ENCODE measurements around the gene EPHB1.
A peak's percentile ranks its signal among the peaks of the same experiment; 100 is the strongest.

Gene EPHB1

GRCh38 chr3:134887536-134887935 is 92.5 kb downstream of the EPHB1 start:
- DNase-seq = no peak

- no peak for DNase-seq
Observed at GRCh38 chr3:134892326-134892725, 97.3 kb downstream of the EPHB1 start.

- no peak for DNase-seq
Observed at GRCh38 chr3:134892761-134893160, 97.7 kb downstream of the EPHB1 start.

- no peak for DNase-seq
Observed at GRCh38 chr3:134894533-134894932, 99.5 kb downstream of the EPHB1 start.

GRCh38 chr3:134895181-134895580 is 100.1 kb downstream of the EPHB1 start:
- DNase-seq = no peak

- DNase-seq = no peak
Observed at GRCh38 chr3:134896141-134896540, 101.1 kb downstream of the EPHB1 start.

- no peak for DNase-seq
Observed at GRCh38 chr3:134896696-134897095, 101.6 kb downstream of the EPHB1 start.

GRCh38 chr3:134897391-134898141 is 102.5 kb downstream of the EPHB1 start:
- DNase-seq = no peak

- DNase-seq = peak; percentile 69
Observed at GRCh38 chr3:134898181-134898754, 103.2 kb downstream of the EPHB1 start.

GRCh38 chr3:134899786-134900185 is 104.7 kb downstream of the EPHB1 start:
- DNase-seq = no peak

- DNase-seq = no peak
Observed at GRCh38 chr3:134900482-134900881, 105.4 kb downstream of the EPHB1 start.

- DNase-seq = no peak
Observed at GRCh38 chr3:134901461-134901860, 106.4 kb downstream of the EPHB1 start.

GRCh38 chr3:134903837-134904236 is 108.8 kb downstream of the EPHB1 start:
- no peak for DNase-seq

- DNase-seq = no peak
Observed at GRCh38 chr3:134904241-134904771, 109.2 kb downstream of the EPHB1 start.

- no peak for DNase-seq
Observed at GRCh38 chr3:134904776-134905646, 110.0 kb downstream of the EPHB1 start.

- no peak for DNase-seq
Observed at GRCh38 chr3:134905647-134905935, 110.5 kb downstream of the EPHB1 start.

- no peak for DNase-seq
Observed at GRCh38 chr3:134908271-134908670, 113.2 kb downstream of the EPHB1 start.

GRCh38 chr3:134910026-134910425 is 115.0 kb downstream of the EPHB1 start:
- no peak for DNase-seq

- no peak for DNase-seq
Observed at GRCh38 chr3:134911586-134912548, 116.8 kb downstream of the EPHB1 start.

GRCh38 chr3:134916276-134916961 is 121.4 kb downstream of the EPHB1 start:
- no peak for DNase-seq

GRCh38 chr3:134917631-134918030 is 122.6 kb downstream of the EPHB1 start:
- no peak for DNase-seq

- DNase-seq = no peak
Observed at GRCh38 chr3:134918441-134918840, 123.4 kb downstream of the EPHB1 start.

Data from NCI-H1436 treated with DMSO at 0.1 percent for 48 hours (cell line).